GM21786 (cell line): Measurements from ENCODE around the gene GP9.
A peak's percentile ranks its signal among the peaks of the same experiment; 100 is the strongest.
"Not testable (repeated sequence)": the region's sequence is repeated elsewhere in the genome, so short reads cannot be mapped to it uniquely, and the experiment has no call there.

Experiments used
- ATAC-seq: cut with Tn5 transposase; IDR thresholded peaks from one replicate; pipeline ENCODE4 v1.9.1; 2021; ENCODE audit not compliant: unreplicated experiment

The GP9 gene

GRCh38 chr3:129047553-129047839 lies 13.1 kb upstream of the GP9 start:
- no peak for ATAC-seq

- ATAC-seq, result no peak
Observed at GRCh38 chr3:129050556-129051295, 9.9 kb upstream of the GP9 start.

GRCh38 chr3:129051871-129052340 lies 8.7 kb upstream of the GP9 start:
- ATAC-seq, result no peak

- ATAC-seq, result no peak
Observed at GRCh38 chr3:129052675-129053074, 7.9 kb upstream of the GP9 start.

GRCh38 chr3:129054605-129055104 lies 5.9 kb upstream of the GP9 start:
- no peak for ATAC-seq

- ATAC-seq, result no peak
Observed at GRCh38 chr3:129056451-129057173, 4.0 kb upstream of the GP9 start.

GRCh38 chr3:129057249-129057648 lies 3.3 kb upstream of the GP9 start:
- no peak for ATAC-seq

- peak; percentile 60 for ATAC-seq
Observed at GRCh38 chr3:129058441-129059200, 2.0 kb upstream of the GP9 start.

GRCh38 chr3:129059311-129059958 lies 1.1 kb upstream of the GP9 start:
- ATAC-seq, result no peak

- ATAC-seq, result no peak
Observed at GRCh38 chr3:129061023-129061887, 676 bp downstream of the GP9 start.

GRCh38 chr3:129061888-129062834 lies 1.6 kb downstream of the GP9 start:
- ATAC-seq, result no peak

GRCh38 chr3:129063091-129063640 lies 2.6 kb downstream of the GP9 start:
- ATAC-seq, result no peak

- no peak for ATAC-seq
Observed at GRCh38 chr3:129063841-129064482, 3.4 kb downstream of the GP9 start.

- no peak for ATAC-seq
Observed at GRCh38 chr3:129065016-129065719, 4.6 kb downstream of the GP9 start.

GRCh38 chr3:129065720-129066073 lies 5.1 kb downstream of the GP9 start:
- ATAC-seq, result no peak

GRCh38 chr3:129067719-129068118 lies 7.1 kb downstream of the GP9 start:
- not testable (repeated sequence) for ATAC-seq

- no peak for ATAC-seq
Observed at GRCh38 chr3:129068291-129068886, 7.8 kb downstream of the GP9 start.
